ENCODE data around the gene FTHL17. TPM values are rescaled to one million over a fixed set of nuclear protein-coding genes. Genes with fewer than 3 reads are reported as not detected.

FTHL17 gene
- total RNA-seq, 1 donor from 2014 or later, result not detected

DNA sequence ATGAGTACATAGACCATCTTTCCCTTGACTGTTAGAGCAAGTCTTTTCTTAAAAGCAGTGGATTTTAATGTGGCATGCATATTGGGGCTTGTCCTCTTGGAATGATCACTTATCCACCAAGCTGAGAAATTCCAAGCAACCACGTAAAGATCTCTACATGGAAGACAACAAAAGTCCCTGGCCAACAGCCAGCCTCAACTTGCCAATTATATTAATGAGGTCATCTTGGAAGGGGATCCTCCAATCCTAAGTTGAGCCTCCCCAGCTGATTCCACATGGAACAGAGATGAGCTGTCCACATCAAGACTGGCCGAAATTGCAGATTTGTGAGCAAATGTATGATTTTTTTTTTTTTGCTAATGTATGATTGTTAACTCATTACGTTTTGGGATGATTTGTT lies 20.6 kb upstream of the FTHL17 start:
- TF ChIP-seq, protein P1, sequence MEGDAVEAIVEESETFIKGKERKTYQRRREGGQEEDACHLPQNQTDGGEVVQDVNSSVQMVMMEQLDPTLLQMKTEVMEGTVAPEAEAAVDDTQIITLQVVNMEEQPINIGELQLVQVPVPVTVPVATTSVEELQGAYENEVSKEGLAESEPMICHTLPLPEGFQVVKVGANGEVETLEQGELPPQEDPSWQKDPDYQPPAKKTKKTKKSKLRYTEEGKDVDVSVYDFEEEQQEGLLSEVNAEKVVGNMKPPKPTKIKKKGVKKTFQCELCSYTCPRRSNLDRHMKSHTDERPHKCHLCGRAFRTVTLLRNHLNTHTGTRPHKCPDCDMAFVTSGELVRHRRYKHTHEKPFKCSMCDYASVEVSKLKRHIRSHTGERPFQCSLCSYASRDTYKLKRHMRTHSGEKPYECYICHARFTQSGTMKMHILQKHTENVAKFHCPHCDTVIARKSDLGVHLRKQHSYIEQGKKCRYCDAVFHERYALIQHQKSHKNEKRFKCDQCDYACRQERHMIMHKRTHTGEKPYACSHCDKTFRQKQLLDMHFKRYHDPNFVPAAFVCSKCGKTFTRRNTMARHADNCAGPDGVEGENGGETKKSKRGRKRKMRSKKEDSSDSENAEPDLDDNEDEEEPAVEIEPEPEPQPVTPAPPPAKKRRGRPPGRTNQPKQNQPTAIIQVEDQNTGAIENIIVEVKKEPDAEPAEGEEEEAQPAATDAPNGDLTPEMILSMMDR (IDR thresholded peaks at IDR 0.05; ENCODE audit: unreplicated experiment), result no peak
- Mint-ChIP-seq H3K9me3 (ENCODE audit: low read depth) (peaks cover 37% of the 10 kb centered on the region), H3K27ac (no peak overlapping the region), H3K4me3 (ENCODE audit: low read depth) (no peak overlapping the region), H3K36me3 (ENCODE audit: insufficient read depth) (no peaks in the 10 kb centered on the region), H3K27me3 (no peaks in the 10 kb centered on the region), H3K4me1 (ENCODE audit: low read depth) (no peaks in the 10 kb centered on the region)
- DNase-seq (ENCODE audit: low spot score, unreplicated experiment), result no peak

DNA sequence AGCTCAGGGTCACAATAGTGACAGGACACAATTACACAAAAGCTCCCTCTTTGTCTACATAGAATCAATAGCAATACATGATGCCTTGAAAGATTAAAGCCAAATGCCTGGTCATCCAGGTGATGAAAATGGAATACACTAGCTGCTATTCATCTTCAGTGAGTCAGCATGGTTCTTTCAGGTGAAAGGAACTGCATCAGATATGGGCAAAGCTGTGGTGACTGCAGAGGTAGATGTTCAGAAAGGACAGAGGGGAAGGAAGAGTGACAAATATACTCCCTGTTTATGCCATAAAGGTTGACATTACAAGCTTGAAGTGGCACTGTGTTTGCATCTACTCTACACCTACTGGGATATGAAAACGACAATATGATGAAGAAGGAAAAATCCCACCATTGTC lies 20.0 kb upstream of the FTHL17 start:
- Mint-ChIP-seq H3K9me3 (ENCODE audit: low read depth) (peaks cover 34% of the 10 kb centered on the region), H3K4me1 (ENCODE audit: low read depth) (peaks cover 2% of the 10 kb centered on the region)

DNA sequence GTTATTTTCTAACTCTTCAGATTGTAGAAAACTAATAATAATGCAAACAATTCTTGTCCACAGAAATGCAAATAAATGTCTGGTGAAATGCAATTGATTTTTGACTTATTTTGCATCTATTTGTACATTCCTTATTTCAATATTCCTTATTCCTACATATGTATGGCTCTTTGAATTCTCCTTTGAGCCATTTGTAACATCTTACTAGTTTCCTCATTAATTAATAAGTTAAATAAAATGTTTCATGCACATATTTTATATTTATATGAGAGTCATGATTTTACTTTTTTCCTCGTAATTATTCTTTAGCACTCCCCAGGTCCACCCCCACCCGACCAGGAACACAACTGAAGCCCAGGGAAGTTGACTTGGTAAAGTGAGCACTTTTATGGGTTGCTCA lies 2.7 kb upstream of the FTHL17 start:
- H3K4me1 Mint-ChIP-seq (ENCODE audit: low read depth), result peaks cover 2% of the 10 kb centered on the region
- DNase-seq (ENCODE audit: low spot score, unreplicated experiment), result no peak
- H3K9me3 Mint-ChIP-seq (ENCODE audit: low read depth), result peaks cover 40% of the 10 kb centered on the region

More for the DNA sequence above, 20.0 kb upstream of the FTHL17 start:
- H3K27me3 Mint-ChIP-seq, result no peaks in the 10 kb centered on the region
- TF ChIP-seq, protein P1 (IDR thresholded peaks at IDR 0.05; ENCODE audit: unreplicated experiment), result no peak
- no peak overlapping the region for H3K27ac Mint-ChIP-seq
- DNase-seq (ENCODE audit: low spot score, unreplicated experiment), result no peak
- H3K36me3 Mint-ChIP-seq (ENCODE audit: insufficient read depth), result no peaks in the 10 kb centered on the region
- no peak overlapping the region for H3K4me3 Mint-ChIP-seq (ENCODE audit: low read depth)

DNA sequence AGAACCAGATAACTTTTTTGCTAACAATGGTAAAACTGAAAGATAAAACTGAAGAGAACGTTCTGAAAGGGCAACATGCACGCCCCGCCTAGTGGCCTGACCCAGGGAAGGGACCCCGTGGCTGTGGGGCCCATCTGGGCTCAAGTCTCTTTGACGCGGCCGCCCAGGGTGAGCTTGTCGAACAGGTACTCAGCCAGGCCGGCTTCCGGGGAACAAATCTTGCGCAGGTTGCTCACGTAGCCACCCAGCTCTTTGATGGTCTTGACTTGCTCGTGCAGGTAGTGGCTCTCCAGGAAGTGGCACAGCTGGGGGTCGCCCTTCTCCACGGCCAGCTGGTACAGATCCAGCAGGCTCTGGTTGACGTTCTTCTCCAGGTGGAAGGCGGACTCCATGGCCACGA lies 579 bp downstream of the FTHL17 start:
- no peak for DNase-seq (ENCODE audit: low spot score, unreplicated experiment)
- Mint-ChIP-seq H3K4me1 (ENCODE audit: low read depth) (peaks cover 2% of the 10 kb centered on the region), H3K4me3 (ENCODE audit: low read depth) (no peak overlapping the region), H3K27me3 (no peaks in the 10 kb centered on the region), H3K36me3 (ENCODE audit: insufficient read depth) (peaks cover 6% of the 10 kb centered on the region), H3K9me3 (ENCODE audit: low read depth) (peaks cover 44% of the 10 kb centered on the region), H3K27ac (no peak overlapping the region)
- TF ChIP-seq, protein P1 (IDR thresholded peaks at IDR 0.05; ENCODE audit: unreplicated experiment), result no peak

More for the DNA sequence above, 2.7 kb upstream of the FTHL17 start:
- TF ChIP-seq, protein P1 (IDR thresholded peaks at IDR 0.05; ENCODE audit: unreplicated experiment), result no peak
- Mint-ChIP-seq H3K27me3 (no peaks in the 10 kb centered on the region), H3K27ac (no peak overlapping the region), H3K36me3 (ENCODE audit: insufficient read depth) (peaks cover 6% of the 10 kb centered on the region), H3K4me3 (ENCODE audit: low read depth) (no peak overlapping the region)

DNA sequence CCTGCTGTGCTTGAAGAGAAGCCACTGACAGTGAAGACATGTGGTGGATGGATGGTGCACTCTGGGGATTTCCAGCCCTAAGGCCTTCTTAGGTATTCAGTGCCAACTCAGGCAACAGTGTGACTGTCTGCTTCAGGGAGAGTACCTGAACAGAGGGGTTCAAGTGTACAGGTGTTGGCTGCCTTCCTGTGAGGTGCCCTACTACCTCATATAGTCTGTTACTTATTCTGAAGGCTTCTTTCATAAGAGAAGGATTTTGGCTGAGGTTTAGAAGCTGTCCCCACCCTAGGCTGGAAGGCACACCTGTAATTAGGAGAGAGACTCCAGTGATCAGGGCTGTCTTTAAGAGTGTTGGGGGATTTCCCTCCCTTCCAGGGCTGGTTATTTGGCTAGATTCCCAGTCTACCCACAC lies 1.8 kb downstream of the FTHL17 start:
- TF ChIP-seq, protein P1 (IDR thresholded peaks at IDR 0.05; ENCODE audit: unreplicated experiment), result no peak

More for the DNA sequence above, 1.8 kb downstream of the FTHL17 start:
- no peak overlapping the region for H3K27ac Mint-ChIP-seq
- H3K4me3 Mint-ChIP-seq (ENCODE audit: low read depth), result no peak overlapping the region
- H3K36me3 Mint-ChIP-seq (ENCODE audit: insufficient read depth), result peaks cover 6% of the 10 kb centered on the region
- peaks cover 2% of the 10 kb centered on the region for H3K4me1 Mint-ChIP-seq (ENCODE audit: low read depth)
- no peaks in the 10 kb centered on the region for H3K27me3 Mint-ChIP-seq
- DNase-seq (ENCODE audit: low spot score, unreplicated experiment), result no peak
- H3K9me3 Mint-ChIP-seq (ENCODE audit: low read depth), result peaks cover 46% of the 10 kb centered on the region
